Upper lobe of left lung (tissue), 4 donors: ENCODE measurements around the gene CCNK.

Experiments used
- EP300 ChIP-seq, 4 donors: sonication (generic); formaldehyde crosslinking; IDR thresholded peaks; one replicate each; pipeline ENCODE4 v1.5.1; 2017; ENCODE audit warnings: antibody characterized with exemption in 4 of 4, control low read depth in 2 of 4
- POLR2A ChIP-seq, 4 donors: fragments of 450-650 bp; IDR thresholded peaks; one replicate each; pipeline ENCODE4 v1.5.1; 2016 to 2017; ENCODE audit warnings: antibody characterized with exemption in 4 of 4, mild to moderate bottlenecking in 2 of 4
- POLR2AphosphoS5 ChIP-seq, 2 donors: sonication (generic); formaldehyde crosslinking; IDR thresholded peaks; one replicate each; pipeline ENCODE4 v1.5.1; 2017; ENCODE audit warnings: antibody characterized with exemption in 2 of 2
- TF ChIP-seq, protein P1 (sequence below), 6 experiments: fragments of 450-650 bp in 4 of 6; fragments of 200-600 bp in 2 of 6; sonication (generic) in 2 of 6; IDR thresholded peaks; one replicate each; pipeline ENCODE4 v1.5.1; 2016 to 2019; ENCODE audit warnings: antibody characterized with exemption in 6 of 6

DNA sequence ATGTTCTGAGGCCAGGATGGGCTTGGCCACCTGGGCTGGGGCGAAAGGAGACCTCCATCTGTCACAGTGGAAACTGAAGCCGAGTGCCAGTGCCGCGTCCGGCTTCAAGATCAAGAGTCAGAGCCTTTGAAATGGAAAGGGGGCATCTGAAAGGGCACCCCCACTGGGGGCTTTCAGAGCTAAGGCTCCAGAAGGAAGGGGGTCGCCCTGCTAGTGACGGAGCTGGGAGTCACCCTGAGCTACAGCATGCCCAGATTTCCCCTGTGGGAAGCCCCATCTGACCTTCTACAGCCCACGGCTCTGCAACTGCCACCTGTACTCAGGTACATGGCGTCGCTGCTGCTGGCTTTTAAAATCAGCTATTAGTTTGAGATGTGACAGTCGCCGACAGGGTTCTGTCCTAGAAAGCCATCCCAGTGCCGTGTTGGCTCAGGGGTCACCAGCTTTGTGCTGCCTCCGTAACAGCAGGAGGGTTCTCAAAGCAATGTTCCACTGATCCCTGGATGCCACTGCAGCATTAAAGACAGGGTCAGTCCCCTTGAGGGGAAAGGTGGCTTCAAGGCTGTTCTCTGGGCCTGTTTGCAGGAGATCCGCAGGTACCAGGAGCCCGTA lies 31.5 kb downstream of the CCNK start:
- TF ChIP-seq, protein P1, sequence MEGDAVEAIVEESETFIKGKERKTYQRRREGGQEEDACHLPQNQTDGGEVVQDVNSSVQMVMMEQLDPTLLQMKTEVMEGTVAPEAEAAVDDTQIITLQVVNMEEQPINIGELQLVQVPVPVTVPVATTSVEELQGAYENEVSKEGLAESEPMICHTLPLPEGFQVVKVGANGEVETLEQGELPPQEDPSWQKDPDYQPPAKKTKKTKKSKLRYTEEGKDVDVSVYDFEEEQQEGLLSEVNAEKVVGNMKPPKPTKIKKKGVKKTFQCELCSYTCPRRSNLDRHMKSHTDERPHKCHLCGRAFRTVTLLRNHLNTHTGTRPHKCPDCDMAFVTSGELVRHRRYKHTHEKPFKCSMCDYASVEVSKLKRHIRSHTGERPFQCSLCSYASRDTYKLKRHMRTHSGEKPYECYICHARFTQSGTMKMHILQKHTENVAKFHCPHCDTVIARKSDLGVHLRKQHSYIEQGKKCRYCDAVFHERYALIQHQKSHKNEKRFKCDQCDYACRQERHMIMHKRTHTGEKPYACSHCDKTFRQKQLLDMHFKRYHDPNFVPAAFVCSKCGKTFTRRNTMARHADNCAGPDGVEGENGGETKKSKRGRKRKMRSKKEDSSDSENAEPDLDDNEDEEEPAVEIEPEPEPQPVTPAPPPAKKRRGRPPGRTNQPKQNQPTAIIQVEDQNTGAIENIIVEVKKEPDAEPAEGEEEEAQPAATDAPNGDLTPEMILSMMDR (IDR thresholded peaks at IDR 0.05) = no peak
- TF ChIP-seq POLR2A (IDR thresholded peaks at IDR 0.05) (no peak), POLR2AphosphoS5 (IDR thresholded peaks at IDR 0.05) (no peak), EP300 (IDR thresholded peaks at IDR 0.05) (no peak)
